K562 (cell line): ENCODE results near the gene EMC10. TPM values are rescaled to one million over a fixed set of nuclear protein-coding genes. Genes with fewer than 3 reads are reported as not detected.

ENCODE experiments used
- BRCA1 ChIP-seq, 2 experiments: fragments of 450-650 bp in 1 of 2; sonication (generic) in 1 of 2; formaldehyde crosslinking in 1 of 2; IDR thresholded peaks; 2 replicates each; pipeline versions ENCODE4 v1.5.0 to v1.6.1; 2017 to 2020; ENCODE audit warnings: mild to moderate bottlenecking in 1 of 2, missing genetic modification reagents in 1 of 2
- CHCHD3 ChIP-seq: fragments of 250-450 bp; sonication (Bioruptor Pico); IDR thresholded peaks from 2 replicates; pipeline ENCODE4 v2.1.2; 2022; ENCODE audit warnings: mild to moderate bottlenecking
- E4F1 ChIP-seq: fragments of 250-450 bp; sonication (Bioruptor Pico); IDR thresholded peaks from 2 replicates; pipeline ENCODE4 v1.5.0; 2021; ENCODE audit warnings: mild to moderate bottlenecking, borderline replicate concordance
- HMBOX1 ChIP-seq: sonication (generic); IDR thresholded peaks from 2 replicates; pipeline ENCODE4 v1.6.1; 2016
- MCM2 ChIP-seq: fragments of 450-650 bp; IDR thresholded peaks from 2 replicates; pipeline ENCODE4 v1.6.1; 2017; ENCODE audit warnings: low read depth, mild to moderate bottlenecking
- MNT ChIP-seq, 2 experiments: fragments of 450-650 bp; conservative IDR thresholded peaks; 2 replicates each; pipeline ENCODE4 v1.6.1; 2017; ENCODE audit warnings: mild to moderate bottlenecking in 2 of 2, moderate library complexity in 2 of 2
- PHB2 ChIP-seq: fragments of 450-650 bp; IDR thresholded peaks from 2 replicates; pipeline ENCODE4 v1.6.1; 2017; ENCODE audit warnings: low read depth
- PHF21A ChIP-seq: fragments of 450-650 bp; IDR thresholded peaks from 2 replicates; pipeline ENCODE4 v1.6.1; 2017; ENCODE audit warnings: low read depth, borderline replicate concordance
- PRMT5 ChIP-seq: sonication (generic); formaldehyde crosslinking; IDR thresholded peaks from 2 replicates; pipeline ENCODE4 v1.5.0; 2020; ENCODE audit warnings: missing genetic modification reagents
- SAFB ChIP-seq: fragments of 200-400 bp; formaldehyde crosslinking; IDR thresholded peaks from 2 replicates; pipeline ENCODE4 v1.6.1; 2017; ENCODE audit warnings: low read depth, low read length, borderline replicate concordance
- SP2 ChIP-seq: IDR thresholded peaks from 2 replicates; pipeline ENCODE4 v1.6.1; 2011; ENCODE audit warnings: mild to moderate bottlenecking, low read depth, low read length, moderate library complexity; ENCODE audit not compliant: poor library complexity, severe bottlenecking; ENCODE audit errors: extremely low read depth
- THRB ChIP-seq: fragments of 450-650 bp; formaldehyde crosslinking; conservative IDR thresholded peaks from 2 replicates; pipeline ENCODE4 v1.4.0; 2022; ENCODE audit warnings: mild to moderate bottlenecking, missing genetic modification characterization
- ZBTB9 ChIP-seq: fragments of 450-650 bp; formaldehyde crosslinking; IDR thresholded peaks from 2 replicates; pipeline ENCODE4 v1.4.0; 2020; ENCODE audit warnings: mild to moderate bottlenecking, moderate library complexity
- ZNF395 ChIP-seq: fragments of 200-800 bp; sonication (Bioruptor generic); IDR thresholded peaks from 2 replicates; pipeline ENCODE4 v1.6.1; 2017; ENCODE audit warnings: missing genetic modification characterization, missing compliant biosample characterization
- polyA plus RNA-seq, 8 experiments: library from polyadenylated mRNA; depleted of rRNA in 4 of 8; stranded (reverse) in 5 of 8; unstranded in 3 of 8; fragments of >200 nt; fragmentation: Nextera tagmentation in 2 of 8; fragmentation: Illumina TruSeq in 1 of 8; extraction: Ambion mirVana in 2 of 8; extraction: Trizol in 1 of 8; gene quantifications; 2 replicates each; pipeline versions ENCODE4 v1.2.1 to v1.2.3, GENCODE V29; 2011 to 2014; ENCODE audit warnings: inconsistent platforms in 1 of 8, missing spikeins in 1 of 8
- total RNA-seq, 7 experiments: library from RNA; depleted of rRNA in 6 of 7; stranded (reverse); fragments of >200 nt in 6 of 7; fragmentation: Illumina TruSeq in 2 of 7; extraction: Trizol in 2 of 7; gene quantifications; 2 replicates each; pipeline versions ENCODE4 v1.2.1 to v1.2.3, GENCODE V29; 2011 to 2021; ENCODE audit warnings: low replicate concordance in 1 of 7
- TF ChIP-seq, protein P1 (sequence below): IDR thresholded peaks from 2 replicates; pipeline ENCODE4 v1.6.1; 2014; ENCODE audit warnings: antibody characterized with exemption

The EMC10 gene
- total and polyA plus RNA-seq, 9 of the 15 experiments (the other 6 are each of a cell fraction or from before 2014, with no cell fraction given): 1.4 to 46.0 (median 13.1) TPM

DNA sequence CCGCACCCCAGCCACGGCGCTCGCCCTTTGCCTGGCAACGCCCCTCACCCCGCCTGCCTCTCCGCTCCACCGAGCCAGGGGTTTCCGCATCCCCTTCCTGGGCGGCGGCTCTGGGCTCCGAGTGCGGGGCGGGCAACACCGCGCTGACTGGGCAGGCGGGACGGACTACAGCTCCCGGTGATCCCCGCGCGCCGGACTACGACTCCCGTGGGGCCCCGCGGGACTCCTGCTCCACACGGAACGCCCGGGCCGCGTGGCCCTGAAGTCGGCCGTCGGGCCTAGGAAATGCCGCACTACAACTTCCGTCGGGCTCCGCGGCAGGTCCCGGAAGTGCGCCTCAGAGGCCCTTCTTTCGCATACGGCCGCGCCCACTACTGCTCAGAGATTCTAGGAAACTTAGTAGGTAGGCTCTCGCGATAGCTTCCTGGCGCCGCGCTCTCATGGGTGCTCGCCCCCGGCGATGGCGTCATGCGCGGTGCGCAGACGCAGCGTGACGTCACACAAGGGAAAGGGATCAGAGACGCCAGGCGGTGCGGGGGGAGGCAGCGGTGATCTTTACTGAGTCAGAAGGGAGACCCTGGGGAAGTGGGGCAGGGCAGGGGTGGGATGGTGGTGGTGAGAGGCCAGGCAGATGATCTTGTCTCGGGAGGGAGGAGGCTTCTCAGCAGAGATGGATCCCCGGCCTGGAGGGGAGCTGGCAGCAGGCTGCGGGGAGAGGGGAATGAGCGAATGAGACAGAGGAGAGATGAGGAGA is 34.9 kb downstream of the EMC10 start, which contains the start of gene JOSD2 (continued):
- TF ChIP-seq E4F1: no peak
- no peak for TF ChIP-seq PRMT5 (CRISPR knock-in tag)
- TF ChIP-seq PHF21A: peak; percentile 27; the same call in 1 of the 2 replicates
- TF ChIP-seq BRCA1 (IDR thresholded peaks at IDR 0.05): no peak
- TF ChIP-seq BRCA1 (CRISPR knock-in tag; IDR thresholded peaks at IDR 0.05): no peak
- peak; percentile 90; the same call in 1 of the 2 replicates for TF ChIP-seq ZNF395 (CRISPR knock-in tag)
- TF ChIP-seq MCM2: no peak
- TF ChIP-seq CHCHD3 (CRISPR knock-in tag): 0 out of 2 replicates have a peak, but pooled peaks have one; percentile 56
- TF ChIP-seq SP2: no peak
- TF ChIP-seq PHB2: no peak
- TF ChIP-seq, protein P1, sequence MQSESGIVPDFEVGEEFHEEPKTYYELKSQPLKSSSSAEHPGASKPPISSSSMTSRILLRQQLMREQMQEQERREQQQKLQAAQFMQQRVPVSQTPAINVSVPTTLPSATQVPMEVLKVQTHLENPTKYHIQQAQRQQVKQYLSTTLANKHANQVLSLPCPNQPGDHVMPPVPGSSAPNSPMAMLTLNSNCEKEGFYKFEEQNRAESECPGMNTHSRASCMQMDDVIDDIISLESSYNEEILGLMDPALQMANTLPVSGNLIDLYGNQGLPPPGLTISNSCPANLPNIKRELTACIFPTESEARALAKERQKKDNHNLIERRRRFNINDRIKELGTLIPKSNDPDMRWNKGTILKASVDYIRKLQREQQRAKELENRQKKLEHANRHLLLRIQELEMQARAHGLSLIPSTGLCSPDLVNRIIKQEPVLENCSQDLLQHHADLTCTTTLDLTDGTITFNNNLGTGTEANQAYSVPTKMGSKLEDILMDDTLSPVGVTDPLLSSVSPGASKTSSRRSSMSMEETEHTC: peak; percentile 35; the same call in 1 of the 2 replicates
- TF ChIP-seq THRB (CRISPR knock-in tag): peak; percentile 95
- 0 out of 2 replicates have a peak, but pooled peaks have one; percentile 22 for TF ChIP-seq HMBOX1
- peak; percentile 94 for TF ChIP-seq SAFB
- TF ChIP-seq MNT (conservative IDR thresholded peaks at IDR 0.05): peak; percentile 89 to 96
- 0 out of 2 replicates have a peak, but pooled peaks have one; percentile 12 for TF ChIP-seq ZBTB9
